Measurements from ENCODE around the gene CAPZA3.

CAPZA3 gene

DNA sequence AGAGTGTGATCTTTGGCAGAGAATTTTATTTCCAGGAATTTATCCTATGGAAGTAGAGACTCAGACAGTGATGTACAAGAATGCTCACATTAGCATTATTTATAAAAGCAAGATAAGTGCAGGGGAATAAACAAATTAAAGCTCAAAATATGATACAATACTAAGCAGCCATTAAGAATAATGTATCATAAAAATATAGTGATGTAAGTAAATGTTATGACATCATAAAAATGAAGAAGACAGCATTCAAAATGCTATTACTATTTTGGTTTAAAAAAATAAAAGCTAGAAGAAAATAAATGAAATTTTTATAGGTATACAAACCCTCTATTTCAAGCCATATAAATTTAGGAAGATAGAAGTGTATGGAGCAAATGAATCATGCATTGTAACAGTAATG is 17.2 kb upstream of the CAPZA3 start:
- no peaks in the 10 kb centered on the region for H3K9me3 ChIP-seq (ENCODE audit: insufficient read depth, low read depth, low read length)
- H3K4me3 ChIP-seq (ENCODE audit: low read length) = no peak overlapping the region
- H3K9ac ChIP-seq (ENCODE audit: low read depth, low read length) = no peak overlapping the region
- no peaks in the 10 kb centered on the region for H3K36me3 ChIP-seq (ENCODE audit: insufficient read depth, low read depth, low read length)
- H3K27me3 ChIP-seq (ENCODE audit: insufficient read depth, low read length) = no peaks in the 10 kb centered on the region
- H3K27ac ChIP-seq (ENCODE audit: low read length) = no peak overlapping the region
- H3K4me1 ChIP-seq (ENCODE audit: insufficient read depth, low read length) = no peaks in the 10 kb centered on the region

DNA sequence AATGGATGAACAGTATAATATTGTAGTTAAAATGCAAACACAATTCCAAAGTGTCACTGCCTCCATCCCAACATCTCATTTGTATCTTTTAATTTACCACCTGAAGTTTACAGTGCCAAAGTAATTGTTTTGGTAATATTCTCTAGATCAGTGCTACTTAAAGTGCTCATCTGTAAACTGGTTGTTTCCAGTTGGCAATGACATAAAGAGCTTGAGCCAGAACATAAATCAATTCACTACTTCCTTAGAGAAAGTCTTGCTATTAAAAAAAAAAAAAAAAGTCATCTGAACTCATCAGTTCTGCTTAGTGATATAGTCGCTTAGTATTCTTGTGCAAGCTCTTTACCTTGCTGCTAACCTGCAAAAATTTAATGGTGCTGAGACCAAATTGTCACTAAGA is 16.5 kb upstream of the CAPZA3 start:
- no peaks in the 10 kb centered on the region for H3K9me3 ChIP-seq (ENCODE audit: insufficient read depth, low read depth, low read length)
- H3K36me3 ChIP-seq (ENCODE audit: insufficient read depth, low read depth, low read length) = no peaks in the 10 kb centered on the region
- no peak overlapping the region for H3K9ac ChIP-seq (ENCODE audit: low read depth, low read length)
- no peak overlapping the region for H3K4me3 ChIP-seq (ENCODE audit: low read length)
- no peaks in the 10 kb centered on the region for H3K27me3 ChIP-seq (ENCODE audit: insufficient read depth, low read length)
- H3K27ac ChIP-seq (ENCODE audit: low read length) = no peak overlapping the region
- no peaks in the 10 kb centered on the region for H3K4me1 ChIP-seq (ENCODE audit: insufficient read depth, low read length)

DNA sequence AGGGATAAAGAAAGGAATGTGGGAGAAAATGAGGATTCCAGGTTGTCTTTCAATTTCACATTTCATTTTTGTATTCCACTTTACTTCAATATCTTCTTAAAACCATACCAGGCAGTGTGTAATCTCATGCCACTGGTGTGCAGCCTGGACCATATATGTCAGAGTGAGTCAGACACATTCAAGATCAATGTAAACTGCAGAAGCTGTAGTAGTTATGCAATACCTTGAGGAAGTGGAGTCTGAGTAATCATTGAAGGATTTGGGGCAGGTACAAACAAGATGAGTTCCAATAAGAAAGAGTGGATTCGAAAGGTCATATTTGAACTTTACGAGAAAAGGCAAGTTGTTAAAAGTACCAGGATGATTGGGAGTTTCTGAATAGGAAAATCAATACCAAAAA is 14.2 kb upstream of the CAPZA3 start:
- Histone ChIP-seq H3K36me3 (ENCODE audit: insufficient read depth, low read depth, low read length) (no peaks in the 10 kb centered on the region), H3K4me1 (ENCODE audit: insufficient read depth, low read length) (no peaks in the 10 kb centered on the region), H3K27me3 (ENCODE audit: insufficient read depth, low read length) (no peaks in the 10 kb centered on the region), H3K27ac (ENCODE audit: low read length) (no peak overlapping the region), H3K9me3 (ENCODE audit: insufficient read depth, low read depth, low read length) (no peaks in the 10 kb centered on the region), H3K9ac (ENCODE audit: low read depth, low read length) (no peak overlapping the region), H3K4me3 (ENCODE audit: low read length) (no peak overlapping the region)

DNA sequence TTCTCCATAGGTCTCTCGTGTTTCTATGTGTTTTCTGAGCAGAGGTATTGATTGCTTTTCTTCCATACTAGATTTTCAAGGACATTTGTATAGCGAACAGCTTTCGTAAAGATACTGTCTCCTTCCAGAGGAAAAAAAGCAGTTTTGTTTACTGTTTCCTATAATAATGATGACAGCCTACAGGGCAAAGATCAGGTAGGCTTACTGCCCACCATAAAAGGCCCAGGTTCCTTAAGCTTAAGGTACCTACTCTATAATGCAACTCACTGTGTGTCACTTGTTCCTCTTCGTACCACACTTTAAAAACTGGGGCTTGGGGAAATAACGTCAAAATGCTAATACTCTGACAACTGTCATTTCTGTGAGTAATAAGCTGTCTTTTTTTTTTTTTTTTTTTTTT is 6.8 kb upstream of the CAPZA3 start:
- H3K4me1 ChIP-seq (ENCODE audit: insufficient read depth, low read length) = no peaks in the 10 kb centered on the region
- H3K9me3 ChIP-seq (ENCODE audit: insufficient read depth, low read depth, low read length) = peaks cover 13% of the 10 kb centered on the region
- H3K4me3 ChIP-seq (ENCODE audit: low read length) = no peak overlapping the region
- no peak overlapping the region for H3K27ac ChIP-seq (ENCODE audit: low read length)
- no peaks in the 10 kb centered on the region for H3K27me3 ChIP-seq (ENCODE audit: insufficient read depth, low read length)
- H3K9ac ChIP-seq (ENCODE audit: low read depth, low read length) = no peak overlapping the region
- no peaks in the 10 kb centered on the region for H3K36me3 ChIP-seq (ENCODE audit: insufficient read depth, low read depth, low read length)

DNA sequence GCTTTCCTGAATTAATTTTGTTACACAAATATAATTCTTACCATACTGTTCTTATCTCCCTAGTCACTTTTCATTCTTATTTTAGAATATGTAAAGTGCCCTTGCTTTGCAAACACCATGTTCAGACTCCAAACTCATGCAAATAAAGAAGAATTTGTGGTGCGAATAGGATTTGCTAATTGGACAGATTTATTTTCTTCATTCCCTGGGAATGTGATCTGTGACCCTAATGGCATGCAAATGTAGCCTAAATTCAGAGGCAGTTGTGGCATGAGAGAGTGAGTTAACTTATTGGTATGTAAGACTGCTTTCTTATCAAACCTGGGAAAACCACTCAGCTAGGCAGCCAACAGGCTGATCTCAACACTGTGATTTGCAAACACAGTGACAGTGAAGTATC is 10.0 kb downstream of the CAPZA3 start:
- no peak overlapping the region for H3K4me3 ChIP-seq (ENCODE audit: low read length)
- no peak overlapping the region for H3K9ac ChIP-seq (ENCODE audit: low read depth, low read length)
- peaks cover 38% of the 10 kb centered on the region; the same call in 1 of the 2 replicates for H3K4me1 ChIP-seq (ENCODE audit: insufficient read depth, low read length)
- no peaks in the 10 kb centered on the region for H3K36me3 ChIP-seq (ENCODE audit: insufficient read depth, low read depth, low read length)
- H3K27me3 ChIP-seq (ENCODE audit: insufficient read depth, low read length) = no peaks in the 10 kb centered on the region
- no peaks in the 10 kb centered on the region for H3K9me3 ChIP-seq (ENCODE audit: insufficient read depth, low read depth, low read length)
- H3K27ac ChIP-seq (ENCODE audit: low read length) = no peak overlapping the region

DNA sequence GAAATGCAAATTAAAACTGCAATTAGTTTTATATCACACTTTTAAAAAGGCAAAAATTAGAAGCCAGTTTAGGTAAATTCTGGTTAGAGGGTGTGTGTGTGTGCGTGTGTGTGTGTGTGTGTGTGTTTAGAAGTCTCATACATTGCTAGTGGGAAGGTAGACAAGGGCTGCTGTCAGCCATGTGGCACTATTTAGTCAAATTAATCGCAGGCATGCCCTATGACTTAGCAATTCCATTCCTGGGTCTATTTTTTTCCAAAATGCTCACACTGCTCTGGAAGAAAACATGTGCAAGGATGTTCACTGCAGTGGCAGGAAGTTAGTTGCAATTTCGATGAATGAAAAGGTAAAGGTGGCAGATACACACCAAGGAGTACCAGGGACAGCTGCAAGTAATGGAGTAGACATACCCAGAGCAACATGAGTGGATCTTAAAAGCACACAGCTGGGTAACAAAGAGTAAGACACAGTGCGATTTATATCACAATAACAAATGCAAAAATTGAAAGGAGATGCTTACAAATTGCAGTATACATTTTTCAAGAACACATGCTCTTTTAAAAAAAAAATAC is 11.6 kb downstream of the CAPZA3 start:
- Histone ChIP-seq H3K9ac (ENCODE audit: low read depth, low read length) (no peak overlapping the region), H3K4me3 (ENCODE audit: low read length) (no peak overlapping the region), H3K27ac (ENCODE audit: low read length) (no peak overlapping the region), H3K27me3 (ENCODE audit: insufficient read depth, low read length) (no peaks in the 10 kb centered on the region), H3K36me3 (ENCODE audit: insufficient read depth, low read depth, low read length) (no peaks in the 10 kb centered on the region), H3K4me1 (ENCODE audit: insufficient read depth, low read length) (peaks cover 53% of the 10 kb centered on the region), H3K9me3 (ENCODE audit: insufficient read depth, low read depth, low read length) (no peaks in the 10 kb centered on the region)

DNA sequence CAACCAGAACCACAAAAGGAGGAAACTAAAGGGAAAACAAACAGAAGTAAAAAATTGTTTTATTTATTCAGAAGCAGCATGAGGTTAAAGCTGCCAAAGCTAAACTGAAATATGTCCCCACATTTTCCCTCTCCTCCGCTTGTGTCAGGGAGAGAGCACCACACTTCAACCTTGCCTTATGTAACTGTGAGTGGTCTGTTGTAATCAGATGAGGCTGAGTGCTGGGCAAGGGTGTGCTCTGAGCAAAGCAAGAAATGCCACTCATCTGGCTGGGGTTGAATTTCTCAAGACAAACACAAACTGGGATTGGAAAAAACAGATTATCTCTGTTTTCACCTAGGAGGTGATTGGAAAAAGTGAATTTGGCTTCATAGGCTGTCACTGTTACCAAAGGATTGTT is 12.2 kb downstream of the CAPZA3 start:
- Histone ChIP-seq H3K4me3 (ENCODE audit: low read length) (no peak overlapping the region), H3K27me3 (ENCODE audit: insufficient read depth, low read length) (no peaks in the 10 kb centered on the region), H3K9me3 (ENCODE audit: insufficient read depth, low read depth, low read length) (no peaks in the 10 kb centered on the region), H3K36me3 (ENCODE audit: insufficient read depth, low read depth, low read length) (no peaks in the 10 kb centered on the region), H3K27ac (ENCODE audit: low read length) (no peak overlapping the region), H3K4me1 (ENCODE audit: insufficient read depth, low read length) (peaks cover 53% of the 10 kb centered on the region), H3K9ac (ENCODE audit: low read depth, low read length) (no peak overlapping the region)

DNA sequence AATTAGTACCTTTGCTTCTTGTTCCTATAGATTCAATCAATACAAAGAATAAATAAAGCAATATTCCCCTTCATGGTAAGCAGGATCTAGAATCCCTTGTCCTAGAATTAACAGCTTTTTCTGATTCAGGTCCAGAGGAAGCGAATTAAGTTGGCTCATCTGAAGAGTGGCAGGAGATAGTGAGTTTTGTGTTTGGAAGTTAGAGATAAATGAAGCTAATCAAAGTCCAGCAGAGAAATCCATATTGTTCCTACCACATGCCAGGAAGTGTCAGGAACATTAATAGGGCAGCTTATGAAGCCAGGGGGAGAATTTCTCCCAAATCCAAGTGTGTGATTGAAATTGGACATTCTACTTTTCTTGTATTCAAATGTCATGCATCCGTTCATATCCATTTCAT is 13.9 kb downstream of the CAPZA3 start:
- Histone ChIP-seq H3K4me3 (ENCODE audit: low read length) (no peak overlapping the region), H3K4me1 (ENCODE audit: insufficient read depth, low read length) (peaks cover 53% of the 10 kb centered on the region), H3K27ac (ENCODE audit: low read length) (peak overlapping the region; percentile 19), H3K9ac (ENCODE audit: low read depth, low read length) (peak overlapping the region; percentile 64; the same call in 1 of the 2 replicates), H3K36me3 (ENCODE audit: insufficient read depth, low read depth, low read length) (no peaks in the 10 kb centered on the region), H3K27me3 (ENCODE audit: insufficient read depth, low read length) (no peaks in the 10 kb centered on the region), H3K9me3 (ENCODE audit: insufficient read depth, low read depth, low read length) (no peaks in the 10 kb centered on the region)

DNA sequence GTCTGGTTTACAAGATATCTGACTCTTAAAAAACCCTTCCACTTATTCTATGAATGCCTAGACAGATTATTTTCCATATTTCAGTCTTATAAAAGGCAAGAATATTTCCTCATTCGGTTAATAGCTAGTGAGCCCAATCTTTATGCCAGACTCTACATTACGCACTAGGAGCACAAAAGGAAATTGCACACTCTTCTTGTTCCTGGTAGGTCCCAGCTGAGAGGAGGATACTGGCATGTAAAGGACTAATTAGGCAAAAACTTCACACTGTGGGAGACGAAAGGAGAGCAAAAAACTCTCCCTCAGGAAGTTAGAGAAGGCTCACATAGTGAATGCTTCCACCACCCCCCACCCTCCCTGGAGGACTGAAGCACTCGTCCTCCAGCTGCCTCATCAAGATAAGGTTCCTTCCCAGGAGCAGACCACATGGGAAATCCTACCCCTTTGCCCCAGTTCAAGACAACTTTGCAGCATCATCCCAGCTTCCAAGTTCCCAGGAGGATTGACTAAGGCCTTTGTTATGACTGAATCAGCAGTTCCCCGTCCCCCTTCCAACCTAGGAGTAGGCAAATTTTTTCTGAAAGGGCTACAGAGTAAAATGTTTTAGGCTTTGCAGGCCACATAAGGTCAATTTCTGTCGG is 14.5 kb downstream of the CAPZA3 start:
- Histone ChIP-seq H3K36me3 (ENCODE audit: insufficient read depth, low read depth, low read length) (no peaks in the 10 kb centered on the region), H3K4me3 (ENCODE audit: low read length) (peak overlapping the region; percentile 34; the same call in 1 of the 2 replicates), H3K9ac (ENCODE audit: low read depth, low read length) (peak overlapping the region; percentile 64; the same call in 1 of the 2 replicates), H3K27me3 (ENCODE audit: insufficient read depth, low read length) (no peaks in the 10 kb centered on the region), H3K27ac (ENCODE audit: low read length) (peak overlapping the region; percentile 19), H3K9me3 (ENCODE audit: insufficient read depth, low read depth, low read length) (no peaks in the 10 kb centered on the region), H3K4me1 (ENCODE audit: insufficient read depth, low read length) (peaks cover 53% of the 10 kb centered on the region)

DNA sequence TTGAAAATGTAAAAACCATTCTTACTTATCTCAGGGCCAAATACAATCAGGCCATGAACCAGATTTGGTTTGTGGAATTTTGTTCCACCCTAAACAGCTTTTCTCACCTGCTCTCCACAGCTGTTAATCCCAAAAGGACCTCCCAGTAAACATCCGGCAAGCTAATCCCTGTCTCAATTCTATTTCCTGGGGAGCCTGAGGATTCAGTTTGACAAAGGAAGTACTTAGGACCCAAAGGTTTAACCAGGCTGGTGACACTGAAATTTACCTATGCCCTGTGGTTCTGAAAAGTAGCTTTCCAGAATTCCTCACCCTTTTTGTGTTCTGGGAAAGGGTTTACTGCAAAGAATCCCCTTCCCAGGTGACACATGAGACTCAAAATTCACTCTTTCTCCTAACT is 15.0 kb downstream of the CAPZA3 start:
- peak overlapping the region; percentile 72; the same call in 1 of the 2 replicates for H3K9ac ChIP-seq (ENCODE audit: low read depth, low read length)
- peak overlapping the region; percentile 34; the same call in 1 of the 2 replicates for H3K4me3 ChIP-seq (ENCODE audit: low read length)
- peaks cover 50% of the 10 kb centered on the region for H3K4me1 ChIP-seq (ENCODE audit: insufficient read depth, low read length)

DNA sequence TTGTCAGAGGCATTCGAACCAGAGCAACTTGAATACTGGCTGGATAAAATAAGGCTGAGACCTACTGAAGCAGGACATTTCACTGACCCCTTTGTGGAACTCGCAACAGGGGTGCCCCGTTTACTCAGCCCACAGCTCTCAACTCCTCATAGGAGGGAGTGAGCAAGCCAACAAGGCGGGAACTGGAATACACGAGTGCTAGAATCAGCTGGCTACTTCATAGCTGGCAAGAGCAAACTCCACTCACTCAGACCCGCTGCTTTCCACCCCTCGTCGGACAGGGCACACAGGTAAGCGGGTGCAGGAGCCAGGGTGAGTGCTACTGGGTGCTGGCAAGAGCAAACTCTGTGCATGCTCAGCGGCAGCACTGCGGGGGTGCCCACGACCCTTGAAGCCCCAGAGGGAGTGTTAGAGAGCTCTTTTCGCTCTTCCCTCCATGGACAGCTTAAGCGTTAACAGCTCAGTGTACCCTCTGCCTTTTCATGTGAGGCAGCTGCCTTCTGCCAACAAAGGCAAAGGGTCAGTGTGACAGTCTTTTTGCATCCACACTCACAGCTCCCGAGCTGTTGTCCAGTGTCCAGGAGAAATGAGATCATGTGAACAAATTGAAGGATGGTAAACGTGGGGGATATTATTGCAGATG is 15.7 kb downstream of the CAPZA3 start:
- Histone ChIP-seq H3K9me3 (ENCODE audit: insufficient read depth, low read depth, low read length) (no peaks in the 10 kb centered on the region), H3K27me3 (ENCODE audit: insufficient read depth, low read length) (no peaks in the 10 kb centered on the region), H3K36me3 (ENCODE audit: insufficient read depth, low read depth, low read length) (no peaks in the 10 kb centered on the region)

More for the DNA sequence above, 15.0 kb downstream of the CAPZA3 start:
- Histone ChIP-seq H3K36me3 (ENCODE audit: insufficient read depth, low read depth, low read length) (no peaks in the 10 kb centered on the region), H3K27me3 (ENCODE audit: insufficient read depth, low read length) (no peaks in the 10 kb centered on the region), H3K9me3 (ENCODE audit: insufficient read depth, low read depth, low read length) (no peaks in the 10 kb centered on the region), H3K27ac (ENCODE audit: low read length) (peak overlapping the region; percentile 71)

More for the DNA sequence above, 15.7 kb downstream of the CAPZA3 start:
- Histone ChIP-seq H3K4me1 (ENCODE audit: insufficient read depth, low read length) (peaks cover 44% of the 10 kb centered on the region), H3K9ac (ENCODE audit: low read depth, low read length) (peak overlapping the region; percentile 72; the same call in 1 of the 2 replicates), H3K27ac (ENCODE audit: low read length) (peak overlapping the region; percentile 71), H3K4me3 (ENCODE audit: low read length) (peak overlapping the region; percentile 34; the same call in 1 of the 2 replicates)

All from iPS-20b (cell line).